Nephron progenitor cell (in vitro differentiated cells): ENCODE results near the gene FASTKD1.
"Not testable (repeated sequence)": the region's sequence is repeated elsewhere in the genome, so short reads cannot be mapped to it uniquely, and the experiment has no call there.

Source experiments
- DNase-seq: peaks from one replicate; pipeline ENCODE4 v3.0.0; 2021
- H3K27ac Mint-ChIP-seq: 2 replicates; pipeline ENCODE4 v1.8.0; 2021; ENCODE audit warnings: mild to moderate bottlenecking, moderate library complexity, mixed read lengths
- H3K27me3 Mint-ChIP-seq: 2 replicates; pipeline ENCODE4 v1.8.0; 2021; ENCODE audit warnings: mild to moderate bottlenecking, low read depth, mixed read lengths; ENCODE audit not compliant: poor library complexity
- H3K36me3 Mint-ChIP-seq: 2 replicates; pipeline ENCODE4 v1.8.0; 2021; ENCODE audit warnings: low read depth, mixed read lengths
- H3K4me1 Mint-ChIP-seq: 2 replicates; pipeline ENCODE4 v1.8.0; 2021; ENCODE audit warnings: mixed read lengths
- H3K4me3 Mint-ChIP-seq: 2 replicates; pipeline ENCODE4 v1.8.0; 2021; ENCODE audit warnings: mild to moderate bottlenecking, moderate library complexity, mixed read lengths
- H3K9me3 Mint-ChIP-seq: 2 replicates; pipeline ENCODE4 v1.8.0; 2021; ENCODE audit warnings: mild to moderate bottlenecking, moderate library complexity, mixed read lengths
- TF ChIP-seq, protein P1 (sequence below): fragments of 200-600 bp; sonication (generic); IDR thresholded peaks from 2 replicates; pipeline ENCODE4 v1.5.0; 2021; ENCODE audit warnings: antibody characterized with exemption

Gene FASTKD1, protein sequence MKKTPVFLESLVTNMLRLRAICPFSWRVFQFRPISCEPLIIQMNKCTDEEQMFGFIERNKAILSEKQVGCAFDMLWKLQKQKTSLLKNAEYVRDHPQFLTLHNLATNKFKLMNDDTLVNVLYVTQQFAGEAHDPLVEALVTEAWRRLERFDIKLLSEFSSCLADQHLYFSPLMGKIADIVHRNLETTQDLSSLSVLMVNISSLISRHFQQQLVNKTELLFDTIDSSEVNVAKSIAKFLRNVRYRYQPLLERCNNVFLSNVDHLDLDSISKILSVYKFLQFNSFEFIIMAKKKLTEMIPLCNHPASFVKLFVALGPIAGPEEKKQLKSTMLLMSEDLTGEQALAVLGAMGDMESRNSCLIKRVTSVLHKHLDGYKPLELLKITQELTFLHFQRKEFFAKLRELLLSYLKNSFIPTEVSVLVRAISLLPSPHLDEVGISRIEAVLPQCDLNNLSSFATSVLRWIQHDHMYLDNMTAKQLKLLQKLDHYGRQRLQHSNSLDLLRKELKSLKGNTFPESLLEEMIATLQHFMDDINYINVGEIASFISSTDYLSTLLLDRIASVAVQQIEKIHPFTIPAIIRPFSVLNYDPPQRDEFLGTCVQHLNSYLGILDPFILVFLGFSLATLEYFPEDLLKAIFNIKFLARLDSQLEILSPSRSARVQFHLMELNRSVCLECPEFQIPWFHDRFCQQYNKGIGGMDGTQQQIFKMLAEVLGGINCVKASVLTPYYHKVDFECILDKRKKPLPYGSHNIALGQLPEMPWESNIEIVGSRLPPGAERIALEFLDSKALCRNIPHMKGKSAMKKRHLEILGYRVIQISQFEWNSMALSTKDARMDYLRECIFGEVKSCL

DNA sequence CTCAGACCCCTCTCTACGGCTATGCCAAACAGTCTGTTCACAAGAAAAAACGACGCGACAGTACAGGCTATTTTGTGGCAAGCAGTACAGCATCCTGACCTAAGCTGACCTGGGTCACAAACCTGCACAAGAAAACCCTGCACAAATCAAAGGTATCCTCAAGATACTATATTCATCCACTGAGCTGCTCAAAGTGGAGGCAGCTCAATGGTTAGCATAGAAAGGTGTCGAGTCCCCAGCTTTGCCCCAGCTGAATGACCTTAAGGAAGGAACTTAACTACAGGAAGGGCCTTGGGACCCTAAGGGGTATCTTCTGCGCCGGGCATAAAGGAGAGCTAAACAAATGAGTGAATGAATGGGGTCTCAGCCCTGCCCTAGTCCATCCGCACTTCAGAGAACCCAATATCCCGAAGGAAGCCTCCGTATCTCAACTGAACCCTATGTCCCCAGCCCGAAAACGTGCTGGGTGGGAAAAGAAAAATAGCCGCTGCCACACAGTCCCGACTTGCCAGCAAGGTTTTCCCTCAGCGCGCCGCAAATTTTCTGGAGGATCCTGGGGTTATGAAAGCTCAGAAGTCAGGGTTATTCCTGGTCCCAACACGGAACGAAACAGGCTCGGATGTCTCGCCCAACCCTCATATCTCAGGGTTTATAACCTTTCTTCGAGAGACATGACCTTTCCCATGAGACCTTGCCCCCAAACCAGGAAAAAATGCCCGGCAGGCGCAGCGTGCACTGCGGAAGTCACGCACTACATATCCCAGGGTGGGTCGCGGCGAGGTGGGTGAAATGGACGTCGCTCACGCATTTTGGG, at the start of gene FASTKD1:
FASTKD1 (minus strand) TSS at position 706 of the 814 bp plus-strand sequence. CDS start 1,836 bp downstream, outside the sequence.
- Mint-ChIP-seq H3K36me3 (peaks cover 13% of the 10 kb centered on the region), H3K4me1 (peaks cover 37% of the 10 kb centered on the region), H3K27me3 (peaks cover 25% of the 10 kb centered on the region), H3K27ac (peak within 1 kb of the TSS; percentile 97), H3K4me3 (peak within 1 kb of the TSS; percentile 95), H3K9me3 (peaks cover 17% of the 10 kb centered on the region)
- DNase-seq = peak; percentile 85
- TF ChIP-seq, protein P1, sequence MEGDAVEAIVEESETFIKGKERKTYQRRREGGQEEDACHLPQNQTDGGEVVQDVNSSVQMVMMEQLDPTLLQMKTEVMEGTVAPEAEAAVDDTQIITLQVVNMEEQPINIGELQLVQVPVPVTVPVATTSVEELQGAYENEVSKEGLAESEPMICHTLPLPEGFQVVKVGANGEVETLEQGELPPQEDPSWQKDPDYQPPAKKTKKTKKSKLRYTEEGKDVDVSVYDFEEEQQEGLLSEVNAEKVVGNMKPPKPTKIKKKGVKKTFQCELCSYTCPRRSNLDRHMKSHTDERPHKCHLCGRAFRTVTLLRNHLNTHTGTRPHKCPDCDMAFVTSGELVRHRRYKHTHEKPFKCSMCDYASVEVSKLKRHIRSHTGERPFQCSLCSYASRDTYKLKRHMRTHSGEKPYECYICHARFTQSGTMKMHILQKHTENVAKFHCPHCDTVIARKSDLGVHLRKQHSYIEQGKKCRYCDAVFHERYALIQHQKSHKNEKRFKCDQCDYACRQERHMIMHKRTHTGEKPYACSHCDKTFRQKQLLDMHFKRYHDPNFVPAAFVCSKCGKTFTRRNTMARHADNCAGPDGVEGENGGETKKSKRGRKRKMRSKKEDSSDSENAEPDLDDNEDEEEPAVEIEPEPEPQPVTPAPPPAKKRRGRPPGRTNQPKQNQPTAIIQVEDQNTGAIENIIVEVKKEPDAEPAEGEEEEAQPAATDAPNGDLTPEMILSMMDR = no peak

DNA sequence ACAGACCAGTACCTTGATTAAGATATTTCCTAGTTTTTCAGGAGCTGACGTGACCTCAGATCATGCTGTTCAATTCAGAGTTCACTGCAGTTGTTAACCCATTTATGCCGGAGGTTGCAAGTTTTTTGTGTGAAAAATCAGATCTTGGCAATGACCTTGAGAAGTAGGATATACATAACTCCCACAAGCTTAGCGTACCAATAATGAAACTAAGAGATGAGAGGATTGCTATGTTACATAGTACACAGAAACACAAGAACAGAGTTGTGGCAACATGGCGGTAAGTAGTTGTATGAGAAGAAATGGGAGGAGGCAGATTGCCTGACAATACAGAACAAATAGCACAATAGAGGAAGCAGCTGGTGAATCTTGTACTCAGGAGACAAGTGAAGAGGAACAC, 49.6 kb upstream of the FASTKD1 start:
- H3K9me3 Mint-ChIP-seq = peaks cover 10% of the 10 kb centered on the region
- peaks cover 74% of the 10 kb centered on the region for H3K36me3 Mint-ChIP-seq
- TF ChIP-seq, protein P1 = no peak
- DNase-seq = no peak
- H3K27ac Mint-ChIP-seq = no peak overlapping the region
- no peaks in the 10 kb centered on the region for H3K4me1 Mint-ChIP-seq
- no peak overlapping the region for H3K4me3 Mint-ChIP-seq
- peaks cover 3% of the 10 kb centered on the region for H3K27me3 Mint-ChIP-seq

DNA sequence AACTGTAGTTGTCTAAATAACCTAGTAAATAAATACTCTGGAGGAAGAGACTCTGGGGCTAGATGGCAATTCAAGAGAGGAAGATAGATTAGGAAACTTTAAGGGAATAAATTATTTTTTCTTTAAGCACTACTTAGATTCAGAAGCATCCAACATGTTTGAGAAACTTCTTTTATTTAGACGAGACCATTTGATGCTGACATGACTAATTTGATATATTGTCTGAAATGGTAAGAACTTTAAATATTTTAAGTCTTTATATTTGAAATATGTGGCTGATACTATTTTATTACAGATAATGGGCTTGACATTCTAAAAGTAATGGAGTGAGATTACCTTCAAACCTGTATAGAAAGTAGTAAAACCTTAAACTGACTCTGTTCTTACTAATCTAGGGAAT, 46.8 kb upstream of the FASTKD1 start:
- no peak for DNase-seq
- Mint-ChIP-seq H3K4me3 (no peak overlapping the region), H3K27ac (no peak overlapping the region), H3K4me1 (no peaks in the 10 kb centered on the region), H3K27me3 (peaks cover under 1% of the 10 kb centered on the region), H3K36me3 (peaks cover 78% of the 10 kb centered on the region), H3K9me3 (peaks cover 37% of the 10 kb centered on the region)
- TF ChIP-seq, protein P1 = no peak

DNA sequence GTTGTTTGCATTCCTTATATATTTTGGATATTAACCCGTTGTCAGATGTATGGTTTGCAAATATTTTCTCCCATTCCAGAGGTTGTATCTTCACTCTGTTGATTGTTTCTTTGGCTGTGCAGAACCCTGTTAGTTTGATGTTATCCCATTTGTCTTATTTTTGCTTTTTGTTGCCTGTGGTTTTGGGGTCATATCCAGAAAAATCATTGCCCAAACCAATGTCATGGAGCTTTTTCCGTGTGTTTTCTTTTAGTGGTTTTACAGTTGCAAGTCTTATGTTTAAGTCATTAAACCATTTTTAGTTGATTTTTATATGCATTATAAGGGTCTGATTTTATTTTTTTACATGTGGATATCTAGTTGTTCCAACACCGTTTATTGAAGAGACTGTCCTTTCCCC, 46.3 kb upstream of the FASTKD1 start:
- peaks cover 78% of the 10 kb centered on the region for H3K36me3 Mint-ChIP-seq
- H3K27ac Mint-ChIP-seq = no peak overlapping the region
- no peaks in the 10 kb centered on the region for H3K4me1 Mint-ChIP-seq

DNA sequence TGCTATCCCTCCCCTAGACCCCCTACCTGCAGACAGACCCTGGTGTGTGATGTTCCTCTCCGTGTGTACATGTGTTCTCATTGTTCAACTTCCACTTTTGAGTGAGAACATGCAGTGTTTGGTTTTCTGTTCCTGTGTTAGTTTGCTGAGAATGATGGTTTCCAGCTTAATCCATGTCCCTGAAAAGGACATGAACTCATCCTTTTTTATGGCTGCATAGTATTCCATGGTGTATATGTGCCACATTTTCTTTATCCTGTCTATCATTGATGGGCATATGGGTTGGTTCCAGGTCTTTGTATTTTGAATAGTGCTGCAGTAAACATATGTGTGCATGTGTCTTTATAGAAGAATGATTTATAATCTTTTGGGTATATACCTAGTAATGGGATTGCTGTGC, 42.3 kb upstream of the FASTKD1 start:
- DNase-seq, H3K4me3 Mint-ChIP-seq, H3K4me1 Mint-ChIP-seq, H3K27ac Mint-ChIP-seq, H3K27me3 Mint-ChIP-seq: not testable (repeated sequence)
- Mint-ChIP-seq H3K36me3 (peaks cover 94% of the 10 kb centered on the region), H3K9me3 (peaks cover 44% of the 10 kb centered on the region)

More for the DNA sequence above, 46.3 kb upstream of the FASTKD1 start:
- Mint-ChIP-seq H3K4me3 (no peak overlapping the region), H3K9me3 (peaks cover 43% of the 10 kb centered on the region), H3K27me3 (no peaks in the 10 kb centered on the region)
- TF ChIP-seq, protein P1 = no peak
- DNase-seq = no peak
